SK-N-SH treated with all-trans-retinoic acid at 6 μM for 48 hours (cell line): Measurements from ENCODE around the gene EPM2AIP1.

ENCODE experiments used
- ATAC-seq: fragments of 200-7000 bp; cut with Tn5 transposase; 3 replicates; pipeline ENCODE4 v1.9.1; 2020; ENCODE audit warnings: mild to moderate bottlenecking, moderate library complexity
- ARNTL ChIP-seq: fragments of 450-650 bp; formaldehyde crosslinking; IDR thresholded peaks from 2 replicates; pipeline ENCODE4 v1.5.0; 2020; ENCODE audit warnings: low read depth, mild to moderate bottlenecking, moderate library complexity, borderline replicate concordance
- BACH2 ChIP-seq: fragments of 250-450 bp; sonication (Bioruptor Pico); IDR thresholded peaks from 2 replicates; pipeline ENCODE4 v1.9.0; 2021; ENCODE audit warnings: mild to moderate bottlenecking, borderline replicate concordance
- CSDC2 ChIP-seq: fragments of 250-450 bp; sonication (Bioruptor Pico); IDR thresholded peaks from 2 replicates; pipeline ENCODE4 v1.5.0; 2020; ENCODE audit warnings: mild to moderate bottlenecking, moderate library complexity
- ESRRG ChIP-seq: fragments of 250-450 bp; sonication (Bioruptor Pico); IDR thresholded peaks from 2 replicates; pipeline ENCODE4 v1.6.1; 2021; ENCODE audit warnings: mild to moderate bottlenecking
- GLIS3 ChIP-seq: fragments of 250-450 bp; sonication (Bioruptor Pico); IDR thresholded peaks from 2 replicates; pipeline ENCODE4 v1.5.0; 2020; ENCODE audit warnings: mild to moderate bottlenecking, moderate library complexity
- ISL1 ChIP-seq: fragments of 250-450 bp; sonication (Bioruptor Pico); IDR thresholded peaks from 2 replicates; pipeline ENCODE4 v2.1.2; 2022; ENCODE audit warnings: mild to moderate bottlenecking, moderate library complexity
- OSR1 ChIP-seq: fragments of 250-450 bp; sonication (Bioruptor Pico); IDR thresholded peaks from 2 replicates; pipeline ENCODE4 v1.8.0; 2022; ENCODE audit warnings: moderate library complexity, mild to moderate bottlenecking, inconsistent platforms
- PPARA ChIP-seq: fragments of 250-450 bp; sonication (Bioruptor Pico); IDR thresholded peaks from 2 replicates; pipeline ENCODE4 v1.5.0; 2020; ENCODE audit warnings: mild to moderate bottlenecking, borderline replicate concordance
- RARB ChIP-seq: fragments of 250-450 bp; sonication (Bioruptor Pico); IDR thresholded peaks from 2 replicates; pipeline ENCODE4 v1.8.0; 2021; ENCODE audit warnings: mild to moderate bottlenecking, moderate library complexity
- SNAI2 ChIP-seq: fragments of 250-450 bp; sonication (Bioruptor Pico); IDR thresholded peaks from 2 replicates; pipeline ENCODE4 v1.5.0; 2020; ENCODE audit warnings: mild to moderate bottlenecking, moderate library complexity
- TCF4 ChIP-seq: fragments of 250-450 bp; sonication (Bioruptor Pico); IDR thresholded peaks from 2 replicates; pipeline ENCODE4 v1.8.0; 2021; ENCODE audit warnings: mild to moderate bottlenecking, moderate library complexity, borderline replicate concordance
- TOX ChIP-seq: fragments of 250-450 bp; sonication (Bioruptor Pico); IDR thresholded peaks from 2 replicates; pipeline ENCODE4 v1.8.0; 2021; ENCODE audit warnings: mild to moderate bottlenecking, moderate library complexity, borderline replicate concordance
- ZC3H10 ChIP-seq: fragments of 250-450 bp; sonication (Bioruptor Pico); IDR thresholded peaks from 2 replicates; pipeline ENCODE4 v1.5.1; 2021; ENCODE audit warnings: mild to moderate bottlenecking, moderate library complexity
- ZFP3 ChIP-seq: fragments of 250-450 bp; sonication (Bioruptor Pico); IDR thresholded peaks from 2 replicates; pipeline ENCODE4 v1.5.0; 2020; ENCODE audit warnings: mild to moderate bottlenecking, moderate library complexity
- ZFP30 ChIP-seq: fragments of 450-650 bp; formaldehyde crosslinking; IDR thresholded peaks from 2 replicates; pipeline ENCODE4 v1.5.0; 2022; ENCODE audit warnings: mild to moderate bottlenecking, moderate library complexity
- ZNF565 ChIP-seq: fragments of 450-650 bp; formaldehyde crosslinking; conservative IDR thresholded peaks from 2 replicates; pipeline ENCODE4 v1.5.0; 2020; ENCODE audit warnings: low read depth, mild to moderate bottlenecking, moderate library complexity
- ZNF70 ChIP-seq: fragments of 450-650 bp; formaldehyde crosslinking; IDR thresholded peaks from 2 replicates; pipeline ENCODE4 v1.5.0; 2020; ENCODE audit warnings: mild to moderate bottlenecking, moderate library complexity
- ZNF8 ChIP-seq: fragments of 450-650 bp; formaldehyde crosslinking; IDR thresholded peaks from 2 replicates; pipeline ENCODE4 v1.5.0; 2020; ENCODE audit warnings: mild to moderate bottlenecking, moderate library complexity
- TF ChIP-seq, protein P1 (sequence below): fragments of 250-450 bp; sonication (Bioruptor Pico); IDR thresholded peaks from 2 replicates; pipeline ENCODE4 v1.5.1; 2021; ENCODE audit warnings: mild to moderate bottlenecking, moderate library complexity
- TF ChIP-seq, protein P2 (sequence below): fragments of 250-450 bp; sonication (Bioruptor Pico); IDR thresholded peaks from 2 replicates; pipeline ENCODE4 v1.8.0; 2020; ENCODE audit warnings: mild to moderate bottlenecking, moderate library complexity, borderline replicate concordance
- TF ChIP-seq, protein P3 (sequence below): fragments of 250-450 bp; sonication (Bioruptor Pico); IDR thresholded peaks from 2 replicates; pipeline ENCODE4 v1.5.1; 2020; ENCODE audit warnings: low read depth, mild to moderate bottlenecking, moderate library complexity

The EPM2AIP1 gene

DNA sequence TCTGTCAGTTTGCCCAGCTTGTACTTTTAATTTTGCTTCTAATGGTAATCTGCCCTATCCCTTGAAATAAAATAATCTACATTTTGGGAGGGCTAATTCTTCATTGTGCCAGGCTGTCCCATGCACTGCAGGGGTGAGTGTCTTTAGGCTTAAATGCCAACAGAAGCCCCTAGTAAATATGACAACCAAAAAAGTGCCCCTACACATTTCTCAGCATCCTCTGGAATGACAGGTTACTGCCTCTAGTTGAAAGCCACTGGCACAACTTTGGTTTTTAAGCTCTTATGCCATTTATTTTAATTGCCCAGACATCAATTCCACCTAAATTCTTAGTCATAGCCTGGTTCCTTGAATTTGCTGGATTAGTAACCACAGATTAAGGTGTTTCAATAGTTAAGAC is 3.4 kb downstream of the EPM2AIP1 start:
- ATAC-seq, result no peak
- no peak for TF ChIP-seq ZFP30 (CRISPR knock-in tag)
- no peak for TF ChIP-seq ESRRG (CRISPR knock-in tag)
- TF ChIP-seq, all 23 proteins: peak for 0

DNA sequence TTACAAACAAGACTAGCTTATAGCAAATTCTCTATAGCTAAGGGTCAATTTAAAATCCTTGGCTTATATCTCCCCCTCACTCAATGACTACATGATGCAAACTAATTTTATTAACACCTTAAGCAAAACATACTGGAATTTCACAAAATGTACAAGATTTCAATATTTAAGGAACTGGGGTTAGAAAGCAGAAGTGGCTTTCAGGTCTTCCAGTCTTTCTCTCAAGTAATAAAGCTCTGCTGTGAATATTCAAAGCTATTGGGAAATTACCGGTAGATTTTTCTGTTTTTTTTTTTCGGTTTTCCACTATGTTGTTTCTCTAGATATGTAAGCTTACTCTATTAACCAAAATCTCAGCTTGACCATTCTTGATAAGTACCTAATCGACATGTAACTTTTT is 3.9 kb downstream of the EPM2AIP1 start:
- no peak for ATAC-seq
- TF ChIP-seq ZFP3 (CRISPR knock-in tag) (no peak), SNAI2 (CRISPR knock-in tag) (no peak), RARB (no peak), TOX (CRISPR knock-in tag) (no peak), CSDC2 (CRISPR knock-in tag) (no peak), PPARA (CRISPR knock-in tag) (no peak), ARNTL (CRISPR knock-in tag) (no peak)
- TF ChIP-seq, protein P1, sequence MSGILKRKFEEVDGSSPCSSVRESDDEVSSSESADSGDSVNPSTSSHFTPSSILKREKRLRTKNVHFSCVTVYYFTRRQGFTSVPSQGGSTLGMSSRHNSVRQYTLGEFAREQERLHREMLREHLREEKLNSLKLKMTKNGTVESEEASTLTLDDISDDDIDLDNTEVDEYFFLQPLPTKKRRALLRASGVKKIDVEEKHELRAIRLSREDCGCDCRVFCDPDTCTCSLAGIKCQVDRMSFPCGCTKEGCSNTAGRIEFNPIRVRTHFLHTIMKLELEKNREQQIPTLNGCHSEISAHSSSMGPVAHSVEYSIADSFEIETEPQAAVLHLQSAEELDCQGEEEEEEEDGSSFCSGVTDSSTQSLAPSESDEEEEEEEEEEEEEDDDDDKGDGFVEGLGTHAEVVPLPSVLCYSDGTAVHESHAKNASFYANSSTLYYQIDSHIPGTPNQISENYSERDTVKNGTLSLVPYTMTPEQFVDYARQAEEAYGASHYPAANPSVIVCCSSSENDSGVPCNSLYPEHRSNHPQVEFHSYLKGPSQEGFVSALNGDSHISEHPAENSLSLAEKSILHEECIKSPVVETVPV (CRISPR knock-in tag), result no peak

DNA sequence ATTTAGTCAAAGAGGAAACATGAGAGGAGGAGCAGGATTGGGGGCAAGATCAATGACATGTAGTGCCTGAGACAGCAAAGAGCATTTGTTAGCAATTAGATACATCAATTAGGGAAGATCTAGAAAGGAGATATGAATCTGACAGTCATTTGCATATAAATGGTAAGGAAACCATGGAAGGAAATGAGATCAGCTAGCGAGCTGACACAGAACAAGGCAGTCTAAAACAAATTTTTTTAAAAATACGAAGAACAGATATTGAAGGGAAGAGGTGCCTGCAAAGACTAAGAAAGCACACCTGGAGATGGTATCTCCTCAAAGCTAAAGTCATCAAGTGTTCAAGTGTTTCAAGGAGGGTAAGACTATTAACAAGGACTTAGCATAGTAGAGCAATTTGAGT is 4.6 kb downstream of the EPM2AIP1 start:
- no peak for ATAC-seq
- TF ChIP-seq RARB (no peak), BACH2 (no peak), ZFP3 (CRISPR knock-in tag) (no peak), ZNF70 (CRISPR knock-in tag) (no peak), OSR1 (no peak), TOX (CRISPR knock-in tag) (no peak), ZNF565 (CRISPR knock-in tag) (no peak), CSDC2 (CRISPR knock-in tag) (no peak)
- TF ChIP-seq, protein P2, sequence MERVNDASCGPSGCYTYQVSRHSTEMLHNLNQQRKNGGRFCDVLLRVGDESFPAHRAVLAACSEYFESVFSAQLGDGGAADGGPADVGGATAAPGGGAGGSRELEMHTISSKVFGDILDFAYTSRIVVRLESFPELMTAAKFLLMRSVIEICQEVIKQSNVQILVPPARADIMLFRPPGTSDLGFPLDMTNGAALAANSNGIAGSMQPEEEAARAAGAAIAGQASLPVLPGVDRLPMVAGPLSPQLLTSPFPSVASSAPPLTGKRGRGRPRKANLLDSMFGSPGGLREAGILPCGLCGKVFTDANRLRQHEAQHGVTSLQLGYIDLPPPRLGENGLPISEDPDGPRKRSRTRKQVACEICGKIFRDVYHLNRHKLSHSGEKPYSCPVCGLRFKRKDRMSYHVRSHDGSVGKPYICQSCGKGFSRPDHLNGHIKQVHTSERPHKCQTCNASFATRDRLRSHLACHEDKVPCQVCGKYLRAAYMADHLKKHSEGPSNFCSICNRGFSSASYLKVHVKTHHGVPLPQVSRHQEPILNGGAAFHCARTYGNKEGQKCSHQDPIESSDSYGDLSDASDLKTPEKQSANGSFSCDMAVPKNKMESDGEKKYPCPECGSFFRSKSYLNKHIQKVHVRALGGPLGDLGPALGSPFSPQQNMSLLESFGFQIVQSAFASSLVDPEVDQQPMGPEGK (CRISPR knock-in tag), result no peak

DNA sequence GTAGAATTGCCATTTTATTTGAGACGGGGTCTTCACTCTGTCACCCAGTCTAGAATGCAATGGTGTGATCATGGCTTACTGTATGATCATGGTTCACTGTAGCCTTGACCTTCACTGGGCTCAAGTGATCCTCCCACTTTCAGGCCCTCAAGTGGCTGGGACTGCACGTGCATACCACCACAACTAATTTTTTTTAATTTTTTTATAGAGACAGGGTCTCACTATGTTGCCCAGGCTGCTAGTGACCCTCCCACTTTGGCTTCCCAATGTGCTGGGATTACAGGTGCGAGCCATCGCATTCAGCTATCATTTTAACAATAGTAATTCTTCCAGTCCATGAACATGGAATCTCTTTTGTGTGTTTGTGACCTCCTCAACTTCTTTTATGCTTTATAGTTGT is 11.9 kb downstream of the EPM2AIP1 start:
- no peak for TF ChIP-seq TCF4
- TF ChIP-seq ZFP30 (CRISPR knock-in tag), result no peak
- no peak for TF ChIP-seq ZC3H10 (CRISPR knock-in tag)
- no peak for TF ChIP-seq GLIS3
- TF ChIP-seq RARB, result no peak
- TF ChIP-seq, protein P3, sequence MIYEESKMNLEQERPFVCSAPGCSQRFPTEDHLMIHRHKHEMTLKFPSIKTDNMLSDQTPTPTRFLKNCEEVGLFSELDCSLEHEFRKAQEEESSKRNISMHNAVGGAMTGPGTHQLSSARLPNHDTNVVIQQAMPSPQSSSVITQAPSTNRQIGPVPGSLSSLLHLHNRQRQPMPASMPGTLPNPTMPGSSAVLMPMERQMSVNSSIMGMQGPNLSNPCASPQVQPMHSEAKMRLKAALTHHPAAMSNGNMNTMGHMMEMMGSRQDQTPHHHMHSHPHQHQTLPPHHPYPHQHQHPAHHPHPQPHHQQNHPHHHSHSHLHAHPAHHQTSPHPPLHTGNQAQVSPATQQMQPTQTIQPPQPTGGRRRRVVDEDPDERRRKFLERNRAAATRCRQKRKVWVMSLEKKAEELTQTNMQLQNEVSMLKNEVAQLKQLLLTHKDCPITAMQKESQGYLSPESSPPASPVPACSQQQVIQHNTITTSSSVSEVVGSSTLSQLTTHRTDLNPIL, result no peak
- TF ChIP-seq ARNTL (CRISPR knock-in tag), result no peak
- no peak for TF ChIP-seq CSDC2 (CRISPR knock-in tag)
- no peak for TF ChIP-seq ESRRG (CRISPR knock-in tag)
- no peak for TF ChIP-seq ZNF70 (CRISPR knock-in tag)
- TF ChIP-seq ZNF565 (CRISPR knock-in tag), result no peak
- TF ChIP-seq OSR1, result no peak
- TF ChIP-seq, protein P1 (CRISPR knock-in tag), result no peak
- TF ChIP-seq, protein P2 (CRISPR knock-in tag), result no peak
- TF ChIP-seq SNAI2 (CRISPR knock-in tag), result no peak
- TF ChIP-seq ISL1 (CRISPR knock-in tag), result no peak
- no peak for TF ChIP-seq ZNF8 (CRISPR knock-in tag)
- TF ChIP-seq PPARA (CRISPR knock-in tag), result no peak
- TF ChIP-seq, all 23 proteins: peak for 0
- no peak for ATAC-seq
